ENCODE results near the gene OR52W1. TPM values are rescaled to one million over a fixed set of nuclear protein-coding genes. Genes with fewer than 3 reads are reported as not detected.
"Not testable (repeated sequence)": the region's sequence is repeated elsewhere in the genome, so short reads cannot be mapped to it uniquely, and the experiment has no call there.

Gene OR52W1
- total RNA-seq, 1 experiment from 2014 or later: not detected

GRCh38 chr11:6217722-6218121 lies 18.7 kb downstream of the OR52W1 start:
- no peak for DNase-seq (ENCODE audit: low spot score)

- peak; percentile 98 for DNase-seq (ENCODE audit: low spot score)
These were observed 20.3 kb downstream of the OR52W1 start for GRCh38 chr11:6219359-6219758.

- DNase-seq (ENCODE audit: low spot score): no peak
These were observed 24.8 kb downstream of the OR52W1 start for GRCh38 chr11:6223854-6224253.

- no peak for DNase-seq (ENCODE audit: low spot score)
These were observed 25.4 kb downstream of the OR52W1 start for GRCh38 chr11:6224421-6224820.

- DNase-seq (ENCODE audit: low spot score): no peak
These were observed 26.0 kb downstream of the OR52W1 start for GRCh38 chr11:6225024-6225423.

- no peak for DNase-seq (ENCODE audit: low spot score)
These were observed 26.9 kb downstream of the OR52W1 start for GRCh38 chr11:6225896-6226295.

- no peak for DNase-seq (ENCODE audit: low spot score)
These were observed 29.5 kb downstream of the OR52W1 start for GRCh38 chr11:6228520-6228919.

DNA sequence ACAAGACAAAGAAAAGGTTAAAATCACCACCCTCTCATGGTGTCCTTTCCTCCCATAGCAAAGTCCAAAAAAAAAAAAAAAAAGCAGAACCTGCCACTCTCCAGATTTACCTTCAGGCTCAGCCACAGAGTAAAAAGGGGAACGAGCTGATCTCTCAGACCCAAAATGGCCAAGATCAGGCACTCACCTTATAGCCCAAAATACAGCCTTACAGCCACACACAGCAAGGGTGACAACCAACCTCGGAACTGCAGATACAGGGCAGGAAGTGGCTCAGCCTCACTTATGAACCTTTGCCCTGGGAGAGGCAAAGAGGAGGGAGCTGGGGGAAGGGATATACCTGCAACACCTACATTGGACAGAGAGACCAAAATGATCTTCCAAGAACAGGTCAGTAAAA lies 30.9 kb downstream of the OR52W1 start:
- DNase-seq (ENCODE audit: low spot score): no peak

- no peak for DNase-seq (ENCODE audit: low spot score)
These were observed 33.9 kb downstream of the OR52W1 start for GRCh38 chr11:6232899-6233298.

DNA sequence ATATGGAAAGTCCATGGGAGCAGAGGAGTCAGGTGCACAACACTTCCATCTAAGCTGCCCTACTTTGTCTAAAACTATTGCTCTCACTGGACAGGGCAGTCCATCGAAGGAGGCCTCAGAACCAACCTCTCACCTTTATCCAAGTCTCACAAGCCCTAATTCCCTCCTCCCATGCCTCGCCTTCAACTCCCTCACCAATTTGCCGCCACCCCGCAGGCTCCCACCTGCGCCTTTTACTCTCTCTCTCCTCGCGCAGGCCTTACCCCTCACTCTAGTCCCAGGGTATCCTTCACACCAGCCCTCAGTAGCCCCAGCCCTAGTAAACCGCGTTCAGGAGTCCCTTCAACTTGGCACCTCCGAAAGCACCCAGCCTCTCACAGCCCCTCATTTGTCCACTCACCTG lies 35.0 kb downstream of the OR52W1 start:
- no peak for DNase-seq (ENCODE audit: low spot score)

DNA sequence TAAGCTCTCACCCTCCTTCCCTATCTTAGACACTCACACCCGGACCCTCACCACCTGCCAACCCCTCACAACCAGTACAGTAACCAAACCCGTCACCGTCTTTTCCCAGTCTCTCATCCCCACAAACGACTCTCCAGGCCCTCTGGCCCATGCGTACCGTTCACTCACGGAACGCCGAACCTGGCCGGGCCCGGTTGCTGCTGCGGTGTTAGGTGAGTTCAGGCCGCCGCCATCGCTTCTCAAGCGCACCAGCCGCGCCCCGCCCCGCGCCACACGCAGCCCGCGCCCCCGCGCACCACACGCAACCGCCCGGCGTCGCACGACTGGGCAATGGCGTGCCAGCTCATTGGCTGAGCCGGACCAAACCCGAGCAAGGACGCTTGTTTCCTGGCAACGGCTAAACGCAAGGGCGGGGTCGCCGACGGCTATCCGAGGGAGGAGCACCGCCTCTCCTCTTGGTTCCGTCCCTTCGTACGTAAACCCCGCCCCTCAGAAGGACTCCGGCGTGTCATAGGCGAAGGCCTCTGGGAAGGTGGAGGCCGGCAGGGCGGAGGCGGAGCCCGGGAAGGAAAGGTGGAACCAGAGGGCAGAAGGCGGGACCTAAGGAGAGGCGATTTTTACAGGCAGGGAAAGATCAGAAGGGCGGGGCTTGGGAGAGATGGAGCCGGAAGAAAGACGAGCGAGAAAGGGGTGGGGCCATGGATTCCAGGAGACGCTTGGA lies 35.5 kb downstream of the OR52W1 start, which contains the start of gene FHIP1B:
Gene FHIP1B (minus strand): TSS at position 250 of the 721 bp plus-strand sequence. CDS start 10,120 bp downstream, outside the sequence.
- DNase-seq (ENCODE audit: low spot score): peak; percentile 99

DNA sequence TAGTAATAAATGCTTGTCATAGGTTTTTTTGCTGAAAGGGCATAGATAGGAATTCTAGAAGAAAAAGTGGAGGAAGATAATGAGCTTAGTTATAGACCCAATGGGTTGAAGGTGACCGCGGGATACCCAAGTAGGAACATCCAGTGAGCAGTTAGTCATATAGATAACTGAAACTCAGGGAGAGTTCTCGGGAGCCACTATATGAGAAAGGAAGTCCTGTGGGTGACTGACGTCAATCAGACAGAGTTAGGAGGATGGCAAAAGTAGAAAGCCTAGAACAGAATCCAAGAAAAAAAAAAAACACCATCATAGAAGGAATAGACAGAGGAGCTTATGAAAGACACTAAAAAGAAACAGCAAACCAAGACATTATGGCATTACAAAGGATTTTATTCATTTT lies 38.2 kb downstream of the OR52W1 start:
- no peak for DNase-seq (ENCODE audit: low spot score)

GRCh38 chr11:6237761-6238302 lies 38.8 kb downstream of the OR52W1 start:
- DNase-seq (ENCODE audit: low spot score): no peak

DNA sequence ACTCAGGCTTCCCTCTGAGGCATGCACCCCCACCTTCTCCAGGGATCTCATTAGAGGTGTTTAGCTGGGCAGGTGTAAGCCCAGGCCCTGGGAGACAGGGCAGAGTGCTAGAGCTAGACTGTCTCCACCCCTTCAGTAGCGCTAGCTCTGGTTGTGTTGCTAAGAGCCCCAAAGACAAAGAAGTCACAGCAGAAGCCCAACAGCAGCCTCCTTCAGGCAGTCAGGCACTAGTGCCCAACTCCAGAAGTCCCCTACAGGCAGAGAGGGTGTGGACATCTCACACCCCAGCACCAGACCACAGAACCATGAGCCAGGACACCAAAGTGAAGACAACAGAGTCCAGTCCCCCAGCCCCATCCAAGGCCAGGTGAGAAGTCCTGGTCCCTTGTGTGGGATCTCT lies 39.9 kb downstream of the OR52W1 start, which contains the start of gene CNGA4:
Gene CNGA4 (plus strand): TSS at position 188 of the 400 bp plus-strand sequence. CDS start 118 bp downstream, at position 306.
- DNase-seq (ENCODE audit: low spot score): no peak

GRCh38 chr11:6240139-6240538 lies 41.1 kb downstream of the OR52W1 start:
- no peak for DNase-seq (ENCODE audit: low spot score)

DNA sequence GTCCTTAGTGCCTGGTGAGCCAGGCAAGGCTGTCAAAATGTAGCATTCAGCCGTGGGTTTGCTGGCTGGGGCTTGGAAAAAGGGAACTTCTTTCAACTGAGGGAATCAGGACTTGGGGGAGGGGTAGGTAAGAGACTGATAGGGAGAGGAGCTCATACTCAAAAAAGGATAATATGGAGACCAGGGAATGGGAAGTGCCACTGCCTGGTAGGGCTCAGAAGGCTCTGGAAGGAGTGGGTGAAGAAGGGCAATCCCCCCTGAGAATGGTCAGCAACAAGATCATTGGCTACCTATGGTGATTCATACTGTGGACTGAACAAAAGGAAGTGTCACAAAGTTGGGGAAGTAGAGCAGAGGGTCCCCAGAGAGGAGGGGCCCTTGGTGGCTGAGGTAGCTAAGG lies 41.8 kb downstream of the OR52W1 start:
- no peak for DNase-seq (ENCODE audit: low spot score)

DNA sequence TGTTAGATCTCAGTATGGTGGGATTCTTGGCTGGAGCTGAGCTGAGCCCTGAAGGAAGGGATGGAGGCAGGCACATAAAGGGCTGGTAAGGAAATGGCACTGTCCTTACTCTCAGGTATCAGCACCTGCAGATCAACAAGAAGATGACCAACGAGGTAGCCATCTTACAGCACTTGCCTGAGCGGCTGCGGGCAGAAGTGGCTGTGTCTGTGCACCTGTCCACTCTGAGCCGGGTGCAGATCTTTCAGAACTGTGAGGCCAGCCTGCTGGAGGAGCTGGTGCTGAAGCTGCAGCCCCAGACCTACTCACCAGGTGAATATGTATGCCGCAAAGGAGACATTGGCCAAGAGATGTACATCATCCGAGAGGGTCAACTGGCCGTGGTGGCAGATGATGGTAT lies 42.3 kb downstream of the OR52W1 start:
- no peak for DNase-seq (ENCODE audit: low spot score)

- no peak for DNase-seq (ENCODE audit: low spot score)
These were observed 46.5 kb downstream of the OR52W1 start for GRCh38 chr11:6245536-6245935.

- DNase-seq (ENCODE audit: low spot score): no peak
These were observed 49.2 kb downstream of the OR52W1 start for GRCh38 chr11:6248248-6248647.

GRCh38 chr11:6248897-6249296 lies 49.9 kb downstream of the OR52W1 start:
- not testable (repeated sequence) for DNase-seq (ENCODE audit: low spot score)

Data from A172 (cell line).